GM18519 (cell line): Measurements from ENCODE around the gene PFAS.

Source experiments
- ATAC-seq: cut with Tn5 transposase; IDR thresholded peaks from one replicate; pipeline ENCODE4 v1.9.1; 2021; ENCODE audit warnings: mild to moderate bottlenecking, moderate library complexity; ENCODE audit not compliant: unreplicated experiment, low FRiP score

Gene PFAS

GRCh38 chr17:8267480-8268147 is 18.5 kb downstream of the PFAS start:
- ATAC-seq = no peak

GRCh38 chr17:8268550-8269298 is 19.6 kb downstream of the PFAS start:
- no peak for ATAC-seq

GRCh38 chr17:8272421-8272820 is 23.3 kb downstream of the PFAS start:
- ATAC-seq = no peak

GRCh38 chr17:8273884-8274444 is 24.9 kb downstream of the PFAS start:
- no peak for ATAC-seq

- no peak for ATAC-seq
These were observed 25.7 kb downstream of the PFAS start for GRCh38 chr17:8274816-8275215.

- no peak for ATAC-seq
These were observed 26.6 kb downstream of the PFAS start for GRCh38 chr17:8275421-8276290.

GRCh38 chr17:8277317-8277716 is 28.2 kb downstream of the PFAS start:
- no peak for ATAC-seq

GRCh38 chr17:8282345-8282744 is 33.3 kb downstream of the PFAS start:
- ATAC-seq = no peak

GRCh38 chr17:8283356-8283755 is 34.3 kb downstream of the PFAS start:
- no peak for ATAC-seq

GRCh38 chr17:8284126-8284525 is 35.0 kb downstream of the PFAS start:
- no peak for ATAC-seq

GRCh38 chr17:8285270-8286181 is 36.4 kb downstream of the PFAS start:
- no peak for ATAC-seq

GRCh38 chr17:8287651-8288335 is 38.7 kb downstream of the PFAS start:
- no peak for ATAC-seq

- no peak for ATAC-seq
These were observed 39.4 kb downstream of the PFAS start, which contains the start of gene RANGRF for GRCh38 chr17:8288336-8289102. Gene RANGRF (plus strand): TSS chr17:8288670. CDS start chr17:8288789, 119 bp downstream.

- no peak for ATAC-seq
These were observed 40.0 kb downstream of the PFAS start for GRCh38 chr17:8289103-8289397.

GRCh38 chr17:8290043-8290442 is 41.0 kb downstream of the PFAS start:
- ATAC-seq = no peak

- no peak for ATAC-seq
These were observed 43.7 kb downstream of the PFAS start for GRCh38 chr17:8292639-8293395.

- ATAC-seq = no peak
These were observed 45.3 kb downstream of the PFAS start for GRCh38 chr17:8294361-8294760.

- no peak for ATAC-seq
These were observed 45.8 kb downstream of the PFAS start for GRCh38 chr17:8294814-8295316.
